Right hindlimb (tissue), 1 donor: ENCODE results near the gene CA6.
"Not testable (repeated sequence)": the region's sequence is repeated elsewhere in the genome, so short reads cannot be mapped to it uniquely, and the experiment has no call there.

ENCODE experiments used
- DNase-seq: peaks from one replicate; pipeline ENCODE4 v3.0.0-alpha.2; 2018

CA6 gene

GRCh38 chr1:8976338-8976737 lies 30.7 kb downstream of the CA6 start:
- no peak for DNase-seq

GRCh38 chr1:8976896-8977450 lies 31.3 kb downstream of the CA6 start:
- no peak for DNase-seq

- no peak for DNase-seq
These were observed 35.0 kb downstream of the CA6 start for GRCh38 chr1:8980656-8981055.

GRCh38 chr1:8981169-8981568 lies 35.5 kb downstream of the CA6 start:
- no peak for DNase-seq

GRCh38 chr1:8984203-8984602 lies 38.5 kb downstream of the CA6 start:
- DNase-seq, result no peak

- DNase-seq, result no peak
These were observed 39.3 kb downstream of the CA6 start for GRCh38 chr1:8984990-8985389.

- DNase-seq, result peak; percentile 74
These were observed 40.5 kb downstream of the CA6 start for GRCh38 chr1:8985915-8986813.

GRCh38 chr1:8986814-8987190 lies 41.1 kb downstream of the CA6 start:
- no peak for DNase-seq

GRCh38 chr1:8987881-8988617 lies 42.4 kb downstream of the CA6 start:
- peak; percentile 59 for DNase-seq

- DNase-seq, result no peak
These were observed 42.9 kb downstream of the CA6 start for GRCh38 chr1:8988618-8988967.

GRCh38 chr1:8989061-8989460 lies 43.4 kb downstream of the CA6 start:
- DNase-seq, result no peak

GRCh38 chr1:8989821-8990220 lies 44.2 kb downstream of the CA6 start:
- DNase-seq, result no peak

GRCh38 chr1:8992936-8993687 lies 47.4 kb downstream of the CA6 start:
- no peak for DNase-seq

- DNase-seq, result not testable (repeated sequence)
These were observed 48.5 kb downstream of the CA6 start for GRCh38 chr1:8993962-8994675.

GRCh38 chr1:9001534-9002214 lies 56.0 kb downstream of the CA6 start:
- DNase-seq, result not testable (repeated sequence)

- not testable (repeated sequence) for DNase-seq
These were observed 56.5 kb downstream of the CA6 start for GRCh38 chr1:9002215-9002560.

GRCh38 chr1:9004031-9004699 lies 58.5 kb downstream of the CA6 start:
- DNase-seq, result no peak

GRCh38 chr1:9004700-9005394 lies 59.2 kb downstream of the CA6 start:
- DNase-seq, result peak; percentile 88

- no peak for DNase-seq
These were observed 59.7 kb downstream of the CA6 start for GRCh38 chr1:9005395-9005708.

- no peak for DNase-seq
These were observed 61.4 kb downstream of the CA6 start for GRCh38 chr1:9006956-9007615.
